Measurements from ENCODE around the gene JTB. TPM values are rescaled to one million over a fixed set of nuclear protein-coding genes. Genes with fewer than 3 reads are reported as not detected.

The JTB gene
- total and polyA plus RNA-seq, 9 of the 15 experiments (the other 6 are each of a cell fraction or from before 2014, with no cell fraction given): 24.7 to 308 (median 151) TPM

DNA sequence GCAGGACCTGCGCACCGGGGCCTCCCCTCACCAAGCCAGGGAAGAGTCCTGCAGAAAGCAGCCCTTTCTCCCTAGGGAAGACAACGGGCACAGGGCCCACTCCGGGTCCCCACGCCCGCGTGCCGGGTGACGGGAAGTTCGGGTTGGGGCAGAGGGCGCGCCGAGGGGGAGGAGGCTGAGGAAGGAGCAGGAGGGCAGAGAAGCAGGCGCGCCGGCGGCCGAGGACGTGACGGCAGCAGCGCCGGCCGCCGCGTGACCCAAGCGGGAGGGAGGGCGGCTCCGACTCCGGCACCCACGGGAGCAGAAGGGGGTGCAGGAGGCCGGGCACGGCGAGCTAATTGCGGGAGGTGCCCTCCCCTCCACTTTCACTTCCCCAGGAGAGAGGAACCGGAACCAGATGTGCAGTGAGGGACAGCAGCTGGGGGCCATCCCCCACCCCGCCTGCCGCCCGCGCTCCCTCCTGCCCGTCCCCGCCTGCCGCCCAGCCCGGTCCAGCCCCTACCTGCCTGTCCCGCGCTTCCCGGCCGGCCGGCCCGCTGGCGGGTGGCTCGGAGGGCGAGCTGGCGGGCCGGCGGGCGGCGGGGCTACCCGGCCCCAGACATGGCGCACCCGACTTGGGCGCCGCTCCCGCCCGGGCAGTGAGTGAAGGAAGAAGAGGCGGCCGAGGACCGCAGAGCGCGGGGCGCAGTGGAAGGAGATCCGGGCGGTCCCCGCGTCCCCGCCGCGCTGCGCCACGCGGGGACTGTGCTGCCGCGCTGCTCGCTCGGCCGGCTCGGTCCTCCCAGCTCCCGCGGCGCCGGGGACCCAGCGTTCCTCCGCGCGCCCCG, 31.5 kb downstream of the JTB start (continued):
- TF ChIP-seq, protein P1, sequence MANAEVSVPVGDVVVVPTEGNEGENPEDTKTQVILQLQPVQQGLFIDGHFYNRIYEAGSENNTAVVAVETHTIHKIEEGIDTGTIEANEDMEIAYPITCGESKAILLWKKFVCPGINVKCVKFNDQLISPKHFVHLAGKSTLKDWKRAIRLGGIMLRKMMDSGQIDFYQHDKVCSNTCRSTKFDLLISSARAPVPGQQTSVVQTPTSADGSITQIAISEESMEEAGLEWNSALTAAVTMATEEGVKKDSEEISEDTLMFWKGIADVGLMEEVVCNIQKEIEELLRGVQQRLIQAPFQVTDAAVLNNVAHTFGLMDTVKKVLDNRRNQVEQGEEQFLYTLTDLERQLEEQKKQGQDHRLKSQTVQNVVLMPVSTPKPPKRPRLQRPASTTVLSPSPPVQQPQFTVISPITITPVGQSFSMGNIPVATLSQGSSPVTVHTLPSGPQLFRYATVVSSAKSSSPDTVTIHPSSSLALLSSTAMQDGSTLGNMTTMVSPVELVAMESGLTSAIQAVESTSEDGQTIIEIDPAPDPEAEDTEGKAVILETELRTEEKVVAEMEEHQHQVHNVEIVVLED (CRISPR knock-in tag; IDR thresholded peaks at IDR 0.05): peak; percentile 51
- no peak for TF ChIP-seq BCL6 (CRISPR knock-in tag; IDR thresholded peaks at IDR 0.05)
- TF ChIP-seq RAD51 (IDR thresholded peaks at IDR 0.05; ENCODE audit: borderline replicate concordance, low read depth): peak; percentile 45; the same call in 1 of the 2 replicates
- peak; percentile 54 for TF ChIP-seq ZFX (CRISPR knock-in tag; IDR thresholded peaks at IDR 0.05)
- no peak for TF ChIP-seq TAL1 (IDR thresholded peaks at IDR 0.05)
- TF ChIP-seq, protein P2, sequence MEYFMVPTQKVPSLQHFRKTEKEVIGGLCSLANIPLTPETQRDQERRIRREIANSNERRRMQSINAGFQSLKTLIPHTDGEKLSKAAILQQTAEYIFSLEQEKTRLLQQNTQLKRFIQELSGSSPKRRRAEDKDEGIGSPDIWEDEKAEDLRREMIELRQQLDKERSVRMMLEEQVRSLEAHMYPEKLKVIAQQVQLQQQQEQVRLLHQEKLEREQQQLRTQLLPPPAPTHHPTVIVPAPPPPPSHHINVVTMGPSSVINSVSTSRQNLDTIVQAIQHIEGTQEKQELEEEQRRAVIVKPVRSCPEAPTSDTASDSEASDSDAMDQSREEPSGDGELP (CRISPR knock-in tag; IDR thresholded peaks at IDR 0.05; ENCODE audit: borderline replicate concordance): peak; percentile 64
- no peak for TF ChIP-seq ZNF165 (CRISPR knock-in tag; IDR thresholded peaks at IDR 0.05; ENCODE audit: borderline replicate concordance)
- TF ChIP-seq SPI1 (IDR thresholded peaks at IDR 0.05; ENCODE audit: borderline replicate concordance, low read depth, low read length): peak; percentile 76
- TF ChIP-seq, protein P3, sequence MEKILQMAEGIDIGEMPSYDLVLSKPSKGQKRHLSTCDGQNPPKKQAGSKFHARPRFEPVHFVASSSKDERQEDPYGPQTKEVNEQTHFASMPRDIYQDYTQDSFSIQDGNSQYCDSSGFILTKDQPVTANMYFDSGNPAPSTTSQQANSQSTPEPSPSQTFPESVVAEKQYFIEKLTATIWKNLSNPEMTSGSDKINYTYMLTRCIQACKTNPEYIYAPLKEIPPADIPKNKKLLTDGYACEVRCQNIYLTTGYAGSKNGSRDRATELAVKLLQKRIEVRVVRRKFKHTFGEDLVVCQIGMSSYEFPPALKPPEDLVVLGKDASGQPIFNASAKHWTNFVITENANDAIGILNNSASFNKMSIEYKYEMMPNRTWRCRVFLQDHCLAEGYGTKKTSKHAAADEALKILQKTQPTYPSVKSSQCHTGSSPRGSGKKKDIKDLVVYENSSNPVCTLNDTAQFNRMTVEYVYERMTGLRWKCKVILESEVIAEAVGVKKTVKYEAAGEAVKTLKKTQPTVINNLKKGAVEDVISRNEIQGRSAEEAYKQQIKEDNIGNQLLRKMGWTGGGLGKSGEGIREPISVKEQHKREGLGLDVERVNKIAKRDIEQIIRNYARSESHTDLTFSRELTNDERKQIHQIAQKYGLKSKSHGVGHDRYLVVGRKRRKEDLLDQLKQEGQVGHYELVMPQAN (IDR thresholded peaks at IDR 0.05; ENCODE audit: borderline replicate concordance): peak; percentile 73; the same call in 1 of the 2 replicates
- peak; percentile 73 for TF ChIP-seq GABPB1 (CRISPR knock-in tag; IDR thresholded peaks at IDR 0.05)
- TF ChIP-seq PHF20 (IDR thresholded peaks at IDR 0.05; ENCODE audit: partially characterized antibody): peak; percentile 47
- peak; percentile 25; the same call in 1 of the 2 replicates for TF ChIP-seq ETV5 (CRISPR knock-in tag; IDR thresholded peaks at IDR 0.05; ENCODE audit: low read depth)
- TF ChIP-seq, protein P4, sequence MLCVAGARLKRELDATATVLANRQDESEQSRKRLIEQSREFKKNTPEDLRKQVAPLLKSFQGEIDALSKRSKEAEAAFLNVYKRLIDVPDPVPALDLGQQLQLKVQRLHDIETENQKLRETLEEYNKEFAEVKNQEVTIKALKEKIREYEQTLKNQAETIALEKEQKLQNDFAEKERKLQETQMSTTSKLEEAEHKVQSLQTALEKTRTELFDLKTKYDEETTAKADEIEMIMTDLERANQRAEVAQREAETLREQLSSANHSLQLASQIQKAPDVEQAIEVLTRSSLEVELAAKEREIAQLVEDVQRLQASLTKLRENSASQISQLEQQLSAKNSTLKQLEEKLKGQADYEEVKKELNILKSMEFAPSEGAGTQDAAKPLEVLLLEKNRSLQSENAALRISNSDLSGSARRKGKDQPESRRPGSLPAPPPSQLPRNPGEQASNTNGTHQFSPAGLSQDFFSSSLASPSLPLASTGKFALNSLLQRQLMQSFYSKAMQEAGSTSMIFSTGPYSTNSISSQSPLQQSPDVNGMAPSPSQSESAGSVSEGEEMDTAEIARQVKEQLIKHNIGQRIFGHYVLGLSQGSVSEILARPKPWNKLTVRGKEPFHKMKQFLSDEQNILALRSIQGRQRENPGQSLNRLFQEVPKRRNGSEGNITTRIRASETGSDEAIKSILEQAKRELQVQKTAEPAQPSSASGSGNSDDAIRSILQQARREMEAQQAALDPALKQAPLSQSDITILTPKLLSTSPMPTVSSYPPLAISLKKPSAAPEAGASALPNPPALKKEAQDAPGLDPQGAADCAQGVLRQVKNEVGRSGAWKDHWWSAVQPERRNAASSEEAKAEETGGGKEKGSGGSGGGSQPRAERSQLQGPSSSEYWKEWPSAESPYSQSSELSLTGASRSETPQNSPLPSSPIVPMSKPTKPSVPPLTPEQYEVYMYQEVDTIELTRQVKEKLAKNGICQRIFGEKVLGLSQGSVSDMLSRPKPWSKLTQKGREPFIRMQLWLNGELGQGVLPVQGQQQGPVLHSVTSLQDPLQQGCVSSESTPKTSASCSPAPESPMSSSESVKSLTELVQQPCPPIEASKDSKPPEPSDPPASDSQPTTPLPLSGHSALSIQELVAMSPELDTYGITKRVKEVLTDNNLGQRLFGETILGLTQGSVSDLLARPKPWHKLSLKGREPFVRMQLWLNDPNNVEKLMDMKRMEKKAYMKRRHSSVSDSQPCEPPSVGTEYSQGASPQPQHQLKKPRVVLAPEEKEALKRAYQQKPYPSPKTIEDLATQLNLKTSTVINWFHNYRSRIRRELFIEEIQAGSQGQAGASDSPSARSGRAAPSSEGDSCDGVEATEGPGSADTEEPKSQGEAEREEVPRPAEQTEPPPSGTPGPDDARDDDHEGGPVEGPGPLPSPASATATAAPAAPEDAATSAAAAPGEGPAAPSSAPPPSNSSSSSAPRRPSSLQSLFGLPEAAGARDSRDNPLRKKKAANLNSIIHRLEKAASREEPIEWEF (CRISPR knock-in tag; IDR thresholded peaks at IDR 0.05): no peak
- TF ChIP-seq, protein P5, sequence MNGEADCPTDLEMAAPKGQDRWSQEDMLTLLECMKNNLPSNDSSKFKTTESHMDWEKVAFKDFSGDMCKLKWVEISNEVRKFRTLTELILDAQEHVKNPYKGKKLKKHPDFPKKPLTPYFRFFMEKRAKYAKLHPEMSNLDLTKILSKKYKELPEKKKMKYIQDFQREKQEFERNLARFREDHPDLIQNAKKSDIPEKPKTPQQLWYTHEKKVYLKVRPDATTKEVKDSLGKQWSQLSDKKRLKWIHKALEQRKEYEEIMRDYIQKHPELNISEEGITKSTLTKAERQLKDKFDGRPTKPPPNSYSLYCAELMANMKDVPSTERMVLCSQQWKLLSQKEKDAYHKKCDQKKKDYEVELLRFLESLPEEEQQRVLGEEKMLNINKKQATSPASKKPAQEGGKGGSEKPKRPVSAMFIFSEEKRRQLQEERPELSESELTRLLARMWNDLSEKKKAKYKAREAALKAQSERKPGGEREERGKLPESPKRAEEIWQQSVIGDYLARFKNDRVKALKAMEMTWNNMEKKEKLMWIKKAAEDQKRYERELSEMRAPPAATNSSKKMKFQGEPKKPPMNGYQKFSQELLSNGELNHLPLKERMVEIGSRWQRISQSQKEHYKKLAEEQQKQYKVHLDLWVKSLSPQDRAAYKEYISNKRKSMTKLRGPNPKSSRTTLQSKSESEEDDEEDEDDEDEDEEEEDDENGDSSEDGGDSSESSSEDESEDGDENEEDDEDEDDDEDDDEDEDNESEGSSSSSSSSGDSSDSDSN (IDR thresholded peaks at IDR 0.05; ENCODE audit: borderline replicate concordance in 1 of 2, low read depth in 2 of 2, low read length in 2 of 2): peak in 1 of 2 experiments; percentile 72; a peak in 2 of 4 replicates
